NCI-H2171 (cell line): ENCODE data around the gene MRPL2.
"Not testable (repeated sequence)": the region's sequence is repeated elsewhere in the genome, so short reads cannot be mapped to it uniquely, and the experiment has no call there.

Experiments used
- DNase-seq: peaks from one replicate; lab custom pipeline; 2025; lab: John Stamatoyannopoulos, UW

The MRPL2 gene

DNA sequence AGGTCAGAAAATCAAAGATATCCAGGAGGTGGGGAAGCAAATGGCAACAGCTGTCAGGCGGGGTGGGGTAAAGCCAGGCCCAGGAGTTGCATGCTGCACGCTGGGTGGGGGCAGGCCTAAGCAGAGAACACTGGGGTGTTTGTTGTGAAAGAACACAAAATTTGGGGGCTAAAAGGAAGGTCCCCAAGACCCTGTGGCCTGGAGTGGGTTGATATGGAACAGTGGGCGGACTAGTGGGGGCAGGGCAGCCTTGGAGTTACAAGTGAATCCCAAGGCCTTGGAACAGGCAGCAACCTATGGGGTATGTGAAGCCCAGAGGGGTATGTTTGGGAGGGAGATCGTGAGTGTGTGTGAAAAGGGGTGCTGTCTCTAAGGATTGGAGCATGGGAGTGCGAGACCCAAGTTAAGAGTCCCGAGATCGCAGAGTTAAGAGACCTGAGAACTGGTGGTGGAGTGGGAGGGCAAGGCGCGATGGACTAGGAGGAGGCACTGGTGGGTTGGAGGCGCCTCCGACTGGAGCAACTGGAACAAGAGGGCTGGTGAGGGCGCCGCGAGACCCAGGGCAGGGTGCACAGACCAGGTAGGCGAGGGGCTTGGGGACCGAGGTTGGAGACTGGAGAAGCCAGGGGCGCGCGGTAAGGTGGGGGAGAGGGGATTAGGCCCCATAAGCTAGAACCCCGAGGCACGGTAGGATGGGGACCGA, 6.2 kb downstream of the MRPL2 start:
- DNase-seq, result no peak

DNA sequence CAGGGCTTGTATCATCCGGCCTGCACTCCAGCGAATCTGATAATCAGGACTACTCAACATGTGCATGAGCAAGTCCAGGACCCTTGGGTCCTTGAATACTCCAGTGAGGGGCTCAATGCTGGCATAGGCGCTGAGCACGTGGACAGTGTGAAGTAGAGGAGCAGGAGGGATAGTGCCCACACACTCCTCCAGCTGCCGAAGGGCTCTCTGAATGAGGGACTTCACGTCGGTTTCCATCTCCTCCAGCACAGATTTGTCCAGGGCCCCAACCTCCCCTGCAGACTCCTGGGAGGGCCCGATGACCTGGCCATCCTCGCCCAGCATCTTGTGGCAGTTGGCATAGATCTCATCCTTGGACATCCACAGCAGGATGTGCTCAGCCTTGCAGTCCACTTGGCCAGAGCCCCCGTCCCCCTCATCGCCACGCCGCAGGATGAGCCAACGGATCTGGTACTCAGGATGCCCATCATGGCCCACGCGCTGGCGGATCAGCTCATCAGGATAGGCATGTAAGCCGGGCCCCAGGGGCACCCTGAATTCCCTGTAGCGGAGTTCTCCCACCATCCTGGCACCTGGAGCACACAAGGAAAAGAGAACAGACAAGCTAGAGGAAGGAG, 6.9 kb downstream of the MRPL2 start:
- DNase-seq, result no peak

DNA sequence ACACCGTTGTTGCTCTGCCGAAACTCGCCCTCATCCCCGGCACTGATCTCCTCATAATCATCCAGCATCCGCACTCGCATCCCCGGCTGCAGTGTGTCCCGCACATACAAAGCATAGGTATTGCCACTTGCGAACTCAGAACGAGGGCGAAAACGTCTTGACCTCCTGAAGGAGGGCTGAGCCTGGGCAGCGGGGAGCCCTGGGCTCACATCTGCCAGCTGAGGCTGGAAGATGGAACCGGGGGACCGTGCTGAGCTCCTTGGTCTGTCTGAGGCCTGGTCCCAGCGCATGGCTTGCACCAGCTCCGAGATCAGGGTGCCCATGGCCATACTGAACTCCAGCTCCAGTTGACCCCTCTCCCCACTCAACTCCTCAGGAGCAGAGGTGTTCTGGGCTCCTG, 8.3 kb downstream of the MRPL2 start:
- no peak for DNase-seq

DNA sequence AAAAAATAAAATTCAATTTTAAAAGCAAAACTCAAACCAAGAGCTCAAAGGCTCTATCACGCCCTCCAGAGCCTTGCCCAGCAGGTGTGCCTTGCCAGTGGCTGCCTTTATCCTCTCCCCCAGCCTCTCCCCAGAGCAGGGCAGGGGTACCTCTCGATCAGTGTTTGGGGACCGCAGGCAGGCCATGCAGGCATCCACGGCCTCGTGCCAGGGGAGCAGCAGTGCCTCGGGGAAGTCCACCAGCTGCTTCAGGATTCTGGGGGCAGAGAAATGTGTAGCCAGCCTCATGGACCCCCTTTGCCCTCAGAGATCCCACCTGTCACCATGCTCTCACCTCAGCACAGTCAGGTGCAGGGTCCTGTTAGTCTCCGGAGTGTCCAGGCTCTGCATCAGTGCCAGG, 11.2 kb downstream of the MRPL2 start:
- DNase-seq, result no peak

DNA sequence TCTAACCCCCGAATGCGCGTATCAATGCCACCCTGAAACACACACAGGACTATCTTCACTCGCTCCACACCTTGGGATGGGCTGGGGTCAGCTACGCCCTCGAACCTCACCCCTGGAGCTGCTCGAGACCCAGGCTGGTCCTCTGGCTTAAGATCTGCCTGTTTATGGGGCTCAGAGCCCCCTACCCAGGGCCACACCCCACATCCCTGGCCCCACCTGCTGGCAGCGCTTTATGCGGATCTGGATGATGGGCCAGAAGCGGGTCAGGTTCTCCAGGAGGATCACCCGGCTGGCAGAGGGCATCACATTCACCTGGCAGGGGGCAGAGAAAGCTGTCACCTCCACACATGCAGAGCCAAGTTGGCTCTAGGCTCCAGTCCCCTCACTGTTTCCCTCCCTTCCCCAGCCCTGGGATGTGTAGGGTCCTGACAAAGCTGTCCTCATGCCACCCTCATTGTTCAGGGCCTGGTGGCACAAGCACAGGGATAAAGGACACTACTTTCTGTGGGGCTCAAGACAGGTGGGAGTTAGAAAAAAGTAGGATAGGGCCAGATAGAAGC, 13.8 kb downstream of the MRPL2 start:
- DNase-seq, result no peak

DNA sequence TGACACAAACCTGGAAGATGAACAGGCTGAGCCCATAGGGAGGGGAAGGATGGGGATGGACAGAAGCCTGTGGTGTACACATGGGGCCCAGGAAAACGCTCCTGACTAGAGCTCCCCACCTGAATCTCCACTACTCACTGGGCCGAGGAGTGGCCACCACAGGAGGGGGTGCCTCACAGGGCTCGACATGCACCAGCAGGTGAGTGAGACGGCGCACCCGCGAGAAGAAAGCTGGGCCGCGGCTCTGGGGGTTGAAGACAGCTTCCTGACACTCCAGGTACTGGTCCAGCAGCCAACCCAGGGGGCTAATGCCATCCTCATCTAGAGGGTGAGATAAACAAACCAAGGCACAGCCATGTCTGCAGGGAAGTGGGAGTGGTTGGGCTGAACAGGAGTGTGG, 15.9 kb downstream of the MRPL2 start:
- no peak for DNase-seq

DNA sequence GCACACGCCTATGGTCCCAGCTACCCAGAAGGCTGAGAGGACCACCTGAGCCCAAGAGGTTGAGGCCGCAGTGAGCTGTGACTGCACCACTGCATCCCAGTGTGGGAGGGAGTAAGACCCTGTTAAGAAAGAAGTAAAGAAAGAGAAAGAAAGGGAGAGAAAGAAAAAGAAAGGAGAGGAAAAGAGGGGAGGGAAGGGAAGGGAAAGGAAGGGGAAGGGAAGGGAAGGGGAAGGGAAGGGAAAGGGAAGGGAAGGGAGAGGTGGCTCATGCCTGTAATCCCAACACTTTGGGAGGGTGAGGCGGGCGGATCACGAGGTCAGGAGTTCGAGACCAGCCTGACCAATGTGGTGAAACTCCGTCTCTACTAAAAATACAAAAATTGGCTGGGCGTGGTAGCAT, 17.8 kb downstream of the MRPL2 start:
- DNase-seq, result not testable (repeated sequence)

DNA sequence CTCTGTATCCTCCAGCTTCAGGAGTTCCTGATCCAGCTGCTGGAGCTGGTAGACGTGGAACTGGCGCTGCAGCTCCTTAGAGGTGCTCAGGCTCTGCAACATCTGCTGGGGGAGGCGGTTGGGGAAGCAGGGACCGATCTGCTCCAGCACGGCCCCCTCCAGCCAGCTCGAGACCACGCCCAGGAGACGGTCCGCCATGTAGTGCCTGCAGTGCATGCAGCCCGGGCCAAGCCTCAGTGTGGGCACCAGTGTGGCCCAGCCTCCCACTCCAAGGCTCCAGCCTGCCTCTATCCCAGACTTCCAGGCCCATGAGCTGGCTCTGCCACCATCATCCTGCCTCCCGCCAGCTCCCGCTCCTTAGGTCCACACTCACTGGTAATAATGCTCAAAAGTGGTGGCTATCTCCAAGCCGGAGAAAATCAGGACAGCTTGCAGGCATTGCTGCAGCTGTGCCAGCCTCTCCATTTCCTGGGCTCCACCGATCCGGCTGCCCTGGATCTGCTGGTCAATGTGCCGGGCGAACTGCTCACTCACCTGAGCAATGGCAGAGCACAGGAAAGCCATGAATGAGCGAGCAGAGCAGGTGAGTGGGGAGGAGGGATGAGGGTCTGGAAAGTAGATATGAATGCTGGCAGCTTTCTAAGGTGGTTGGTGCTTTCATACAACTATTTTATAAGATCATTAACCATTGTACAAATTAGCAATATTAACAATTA, 18.5 kb downstream of the MRPL2 start:
- DNase-seq, result no peak

DNA sequence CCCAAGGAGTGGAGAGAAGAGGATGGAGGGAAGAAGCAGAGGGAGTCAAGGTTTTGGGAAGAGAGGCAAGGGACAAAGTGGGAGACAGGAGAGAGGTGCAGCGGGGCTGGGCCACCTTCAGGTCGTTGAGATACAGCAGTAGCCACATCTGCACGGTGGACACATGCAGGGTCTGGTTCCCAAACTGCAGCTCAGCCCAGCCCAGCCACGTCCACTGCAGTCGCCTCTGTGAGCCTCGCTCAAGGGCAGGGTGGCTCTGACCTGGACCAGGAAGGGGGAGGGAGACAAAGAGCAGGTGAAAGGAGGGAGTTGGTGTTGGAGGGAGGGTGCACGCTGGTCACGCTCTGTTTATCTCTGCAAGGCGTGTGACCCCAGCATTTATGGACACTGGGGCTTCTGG, 20.5 kb downstream of the MRPL2 start:
- DNase-seq, result no peak

DNA sequence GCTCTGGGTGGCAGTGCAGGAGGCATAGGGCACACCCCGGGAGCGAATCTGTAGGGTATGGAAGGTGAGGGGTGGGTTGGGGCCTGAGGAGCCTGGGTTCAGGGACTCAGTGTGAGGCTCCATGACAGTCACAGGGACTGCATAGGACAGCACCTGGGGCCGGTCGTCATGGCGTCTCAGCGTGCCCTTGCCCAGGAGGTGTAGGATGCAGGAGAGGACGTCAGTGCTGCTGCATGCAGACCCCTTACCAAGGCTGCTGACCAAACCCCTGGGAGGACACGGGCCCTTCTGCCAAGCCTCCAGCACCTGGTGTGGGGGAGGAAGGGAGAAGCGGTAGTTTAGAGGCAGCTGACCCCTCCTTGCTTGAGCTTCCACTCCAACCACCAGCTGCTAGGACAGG, 21.5 kb downstream of the MRPL2 start:
- no peak for DNase-seq

DNA sequence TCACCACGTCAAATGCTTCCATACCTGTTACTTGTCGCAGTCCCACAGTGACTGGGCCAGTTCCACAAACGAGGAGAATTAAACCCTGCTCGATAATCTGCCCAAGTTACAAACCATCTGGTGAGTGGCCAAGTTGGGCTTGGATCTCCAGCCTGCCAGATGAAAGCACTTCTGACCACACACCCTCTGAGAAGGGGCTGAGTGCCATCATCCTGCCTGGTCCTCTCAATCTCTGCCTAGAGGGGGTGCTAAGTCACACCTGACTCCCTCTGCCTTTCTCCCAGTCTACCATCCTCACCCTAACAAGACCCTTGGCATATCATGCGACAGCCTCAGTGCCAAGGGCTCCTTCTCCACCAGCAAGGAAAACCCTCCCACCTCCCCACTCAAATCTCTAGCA, 22.0 kb downstream of the MRPL2 start:
- DNase-seq, result no peak

DNA sequence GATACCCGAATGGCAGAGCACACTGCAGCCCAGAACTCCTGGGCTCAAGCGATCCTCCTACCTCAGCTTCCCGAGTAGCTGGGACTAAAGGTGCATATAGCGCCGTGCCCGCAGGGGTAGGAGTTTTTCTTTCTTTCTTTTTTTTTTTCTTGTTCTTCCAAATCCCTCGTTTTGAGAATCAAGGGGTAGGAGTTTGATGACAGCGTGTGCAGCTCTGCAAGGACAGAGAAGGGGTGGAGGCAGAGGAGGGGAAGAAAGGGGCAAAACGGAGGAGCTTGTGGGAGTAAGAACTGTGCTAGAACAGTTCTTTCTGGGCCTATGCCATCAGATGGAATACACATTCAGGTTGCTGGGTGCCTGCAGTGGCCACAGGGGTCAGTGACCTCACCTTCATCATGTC, 22.5 kb downstream of the MRPL2 start:
- DNase-seq, result no peak

DNA sequence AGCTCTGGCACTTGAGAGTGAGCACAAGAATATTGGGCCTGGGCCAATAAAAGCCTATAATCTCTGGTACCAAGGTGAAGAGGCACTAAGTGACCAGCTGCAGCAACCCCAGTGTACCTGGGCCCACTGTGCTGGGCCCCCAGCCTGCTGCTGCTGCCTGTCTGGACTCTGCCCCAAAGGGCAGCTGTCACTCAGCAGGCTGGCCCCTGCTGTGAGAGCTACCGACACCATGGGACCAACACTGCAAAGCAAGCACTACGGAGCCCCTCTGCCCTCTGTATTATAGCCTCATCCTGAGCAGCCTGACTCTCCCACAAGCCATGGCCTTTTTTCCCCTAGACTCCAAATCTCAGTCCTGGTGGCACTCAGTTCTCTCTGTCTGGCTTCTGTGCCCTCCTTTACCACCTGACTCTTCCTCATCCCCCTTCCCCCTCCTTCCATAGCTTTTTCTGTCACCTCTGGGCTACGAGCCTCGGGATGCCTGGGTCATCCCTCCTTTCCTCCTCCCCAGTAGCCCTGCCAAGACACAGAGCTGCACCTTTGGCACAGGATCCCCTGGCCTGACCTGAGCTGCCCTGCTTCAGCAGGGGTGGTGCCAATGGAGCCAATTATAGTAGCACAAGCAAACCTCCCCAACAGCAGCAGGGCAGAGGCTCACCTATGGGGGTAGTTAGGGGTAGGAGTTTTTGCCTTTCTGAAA, 23.6 kb downstream of the MRPL2 start:
- DNase-seq, result no peak

DNA sequence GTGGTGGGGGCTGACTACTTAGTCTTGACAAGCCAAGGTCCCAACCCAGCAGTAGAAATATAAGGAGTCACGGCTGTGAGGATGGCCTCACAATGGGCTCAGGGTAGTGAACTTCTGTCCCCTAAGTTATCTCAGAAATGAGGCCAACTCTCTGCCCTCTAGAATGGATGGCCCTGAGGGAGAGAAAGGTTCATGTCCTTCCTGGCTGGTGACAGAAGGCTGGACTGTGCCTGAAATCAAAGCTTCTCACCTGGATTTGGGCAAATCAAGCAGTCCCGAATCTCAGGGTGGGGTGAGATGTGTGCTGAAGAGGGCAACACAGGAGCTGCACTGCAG, 25.1 kb downstream of the MRPL2 start:
- DNase-seq, result no peak

DNA sequence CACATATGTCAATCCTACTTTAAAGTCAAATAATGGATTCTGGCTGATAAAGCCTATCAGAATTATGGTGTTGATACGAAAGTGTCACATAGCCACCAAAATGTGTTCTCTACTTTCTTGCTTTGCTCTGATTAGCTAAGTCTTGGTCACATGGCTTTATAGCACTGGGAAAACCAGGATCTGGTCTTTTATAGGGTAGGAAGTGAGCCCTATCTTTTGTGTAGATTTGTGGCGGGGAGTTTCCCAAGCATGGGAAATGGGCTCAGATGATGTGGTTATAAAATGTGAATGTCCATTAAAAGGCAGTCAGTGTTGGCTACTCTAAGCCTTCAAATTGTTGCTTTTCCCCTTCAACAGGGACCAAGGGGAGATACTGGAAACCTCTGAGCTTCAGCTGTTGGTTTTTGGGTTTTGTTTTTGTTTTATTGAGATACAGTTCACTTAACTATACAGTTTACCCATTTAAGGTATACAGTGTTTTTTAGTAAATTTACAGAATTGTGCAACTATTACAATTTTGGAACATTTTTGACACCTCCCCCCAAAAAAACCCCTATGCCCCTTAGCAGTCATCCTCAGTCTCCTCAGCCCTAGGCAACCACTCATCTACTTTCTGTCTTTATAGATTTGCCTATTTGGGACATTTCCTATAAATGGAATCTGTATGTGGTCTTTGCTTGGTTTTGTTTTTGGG, 25.6 kb downstream of the MRPL2 start:
- DNase-seq, result no peak

DNA sequence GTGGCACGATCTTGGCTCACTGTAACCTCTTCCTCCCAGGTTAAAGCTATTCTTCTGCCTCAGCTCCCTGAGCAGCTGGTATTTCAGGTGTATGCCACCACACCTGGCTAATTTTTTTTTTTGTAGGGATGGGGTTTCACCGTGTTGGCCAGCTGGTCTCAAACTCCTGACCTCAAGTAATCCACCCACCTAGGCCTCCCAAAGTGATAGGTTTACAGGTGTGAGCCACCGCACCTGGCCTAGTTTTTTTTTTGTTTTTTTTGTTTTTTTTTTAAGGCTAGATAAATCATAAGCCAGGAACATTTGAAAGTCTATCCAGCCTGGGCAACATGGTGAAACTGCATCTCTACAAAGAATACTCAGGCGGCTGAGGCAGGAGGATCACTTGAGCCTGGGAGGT, 26.9 kb downstream of the MRPL2 start:
- no peak for DNase-seq

DNA sequence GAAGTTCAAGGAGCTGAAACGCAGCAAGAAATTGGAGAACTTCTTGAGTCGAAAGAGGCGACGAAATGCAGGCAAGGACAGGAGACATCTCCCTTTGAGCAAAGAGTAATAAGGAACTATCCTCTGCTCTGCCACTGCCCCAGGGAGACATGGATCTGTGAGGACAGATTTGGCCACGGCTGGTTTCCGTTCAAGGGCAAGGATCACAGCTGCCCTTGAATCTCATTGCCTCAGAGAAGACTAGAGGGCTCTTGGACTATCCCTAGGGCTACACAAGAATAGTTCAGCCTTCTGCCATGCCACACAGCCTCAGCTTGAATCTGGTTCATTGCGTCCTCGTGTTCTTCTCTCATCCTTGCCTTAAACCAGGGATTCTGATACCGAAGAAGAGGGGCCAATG, 30.1 kb downstream of the MRPL2 start:
- DNase-seq, result no peak

DNA sequence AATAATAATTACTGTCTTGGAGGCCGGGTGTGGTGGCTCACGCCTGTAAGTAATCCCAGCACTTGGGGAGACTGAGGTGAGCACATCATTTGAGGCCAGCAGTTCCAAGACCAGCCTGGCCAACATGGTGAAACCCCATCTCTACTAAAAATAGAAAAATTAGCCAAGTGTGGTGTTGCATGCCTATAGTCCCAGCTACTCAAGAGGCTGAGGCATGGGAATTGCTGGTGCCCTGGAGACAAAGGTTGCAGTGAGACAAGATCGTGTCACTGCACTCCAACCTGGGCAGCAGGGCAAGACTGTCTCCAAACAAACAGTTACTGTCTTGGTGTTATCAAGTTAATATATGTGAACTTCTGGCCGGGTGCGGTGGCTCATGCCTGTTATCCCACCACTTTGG, 32.9 kb downstream of the MRPL2 start:
- no peak for DNase-seq

DNA sequence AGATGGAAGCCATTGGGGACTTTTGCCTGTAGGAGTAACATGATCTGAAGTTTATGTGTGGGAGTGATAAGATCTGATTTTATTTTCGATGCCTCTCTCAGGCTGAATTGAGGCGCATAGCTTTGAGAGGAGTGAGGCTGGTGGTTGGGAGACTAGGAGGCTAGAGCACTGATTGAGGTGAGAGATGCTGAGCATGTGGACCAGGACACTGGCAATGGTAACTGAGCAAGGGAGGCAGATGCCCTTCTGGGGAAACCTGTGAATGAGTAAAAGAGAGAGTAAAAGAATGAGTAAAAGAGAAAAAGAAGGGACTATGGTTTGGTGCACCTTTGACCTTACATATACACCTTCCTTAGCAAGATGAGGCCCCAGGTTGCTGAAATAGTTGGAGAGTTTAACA, 34.8 kb downstream of the MRPL2 start:
- DNase-seq, result no peak

DNA sequence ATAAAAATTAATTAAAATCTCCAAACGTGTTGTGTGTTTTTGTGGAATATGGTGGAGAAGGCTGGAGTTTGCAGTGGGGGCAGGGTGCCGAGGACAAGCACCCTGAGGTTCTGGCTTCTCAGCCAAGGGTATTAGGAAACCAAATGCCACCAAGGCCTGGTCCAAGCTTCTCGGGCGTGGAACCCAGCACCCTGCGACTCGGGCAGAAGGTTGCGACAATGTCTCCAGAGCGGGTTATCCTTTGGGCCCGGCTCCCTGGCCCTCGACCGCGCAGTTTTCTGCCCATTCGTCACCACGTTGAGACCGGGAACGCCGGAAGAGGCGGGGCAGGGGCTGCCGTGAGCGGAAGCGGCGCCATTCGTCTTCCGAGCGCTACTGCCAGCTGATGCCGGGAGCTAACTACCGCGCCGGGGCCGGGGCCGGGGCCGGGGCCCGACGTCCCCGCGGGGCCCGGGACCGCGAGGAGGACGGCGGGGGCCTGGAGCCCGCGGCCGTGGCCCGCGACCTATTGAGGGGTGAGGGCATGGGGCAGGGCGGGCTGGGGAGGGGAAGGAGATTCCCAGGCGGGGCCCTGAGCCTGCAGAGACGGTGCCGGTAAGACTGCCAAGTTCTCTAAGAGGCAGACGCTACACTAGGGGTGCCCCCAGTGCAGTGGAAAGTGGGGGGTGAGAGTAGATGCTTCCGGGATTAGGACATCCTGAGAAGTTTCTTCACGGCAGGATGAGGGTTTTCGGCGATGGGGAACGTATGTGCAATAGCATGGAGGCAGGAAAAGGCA, 37.8 kb downstream of the MRPL2 start, which contains the start of gene RRP36:
Gene RRP36, plus strand, starts transcription at position 354 of the 778 bp plus-strand sequence. Its CDS starts 32 bp downstream, at position 386.
- peak; percentile 73 for DNase-seq

DNA sequence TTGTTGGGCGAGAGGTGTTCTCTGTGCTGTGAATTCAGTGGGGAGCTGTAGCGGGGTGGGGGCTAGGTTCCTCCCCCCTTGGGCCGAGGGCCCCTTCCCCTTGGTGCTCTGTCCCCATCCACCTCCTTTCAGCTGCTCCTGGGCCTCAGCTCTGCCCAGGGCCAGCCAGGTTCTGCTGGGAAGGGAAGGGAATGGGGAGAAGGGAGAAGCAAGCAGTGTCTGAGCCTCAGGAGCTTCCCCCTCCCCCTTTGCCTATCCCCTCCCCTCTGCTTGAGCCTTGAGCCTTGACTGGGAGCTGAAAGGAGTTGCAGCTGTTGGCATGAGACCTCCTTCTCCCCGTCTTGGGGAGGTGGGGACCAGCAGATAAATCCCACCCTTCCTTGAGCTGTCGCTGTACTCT, 38.4 kb downstream of the MRPL2 start:
- DNase-seq, result no peak
